Panc1 (cell line): ENCODE measurements around the gene ITPR2. TPM values are rescaled to one million over a fixed set of nuclear protein-coding genes. Genes with fewer than 3 reads are reported as not detected.

ENCODE experiments used
- ATAC-seq: fragments of 200-7000 bp; cut with Tn5 transposase; 2 replicates; pipeline ENCODE4 v1.9.1; 2020; ENCODE audit warnings: mild to moderate bottlenecking, moderate library complexity
- BruUV-seq: library from RNA; stranded (reverse); fragments of 400-500 nt; replicated peaks from 2 replicates; lab custom pipeline; 2021; lab: Mats Ljungman, UMichigan
- CTCF ChIA-PET: fragments of 300-600 bp; sonication (Branson Sonifier 250); formaldehyde crosslinking; loops from one replicate; lab custom pipeline; 2022; ENCODE audit warnings: antibody characterized with exemption; lab: Charles Lee
- POLR2A ChIA-PET: fragments of 300-600 bp; sonication (Branson Sonifier 250); formaldehyde crosslinking; loops from one replicate; lab custom pipeline; 2022; ENCODE audit warnings: antibody characterized with exemption; lab: Charles Lee
- DNase-seq: peaks from one replicate; pipeline ENCODE4 v3.0.0-alpha.2; 2010; ENCODE audit warnings: low read depth, low spot score
- H3K27ac ChIP-seq: 2 replicates; pipeline ENCODE4 v1.5.1; 2011; ENCODE audit warnings: mild to moderate bottlenecking, low read length, inconsistent platforms
- H3K27me3 ChIP-seq: fragments of 200-500 bp; sonication (Bioruptor generic); 2 replicates; pipeline ENCODE4 v1.6.0; 2014; ENCODE audit warnings: low read length, inconsistent platforms; ENCODE audit not compliant: control insufficient read depth, insufficient read depth
- H3K36me3 ChIP-seq: fragments of 200-500 bp; sonication (Bioruptor generic); 2 replicates; pipeline ENCODE4 v1.5.1; 2014; ENCODE audit warnings: inconsistent platforms, mild to moderate bottlenecking, low read length, moderate library complexity; ENCODE audit not compliant: control insufficient read depth, insufficient read depth
- H3K4me1 ChIP-seq: 2 replicates; pipeline ENCODE4 v1.5.1; 2011; ENCODE audit warnings: inconsistent platforms, mild to moderate bottlenecking, low read length, moderate library complexity; ENCODE audit not compliant: control insufficient read depth, insufficient read depth
- H3K4me3 ChIP-seq, 2 experiments: 2 replicates each; pipeline ENCODE4 v1.5.1; 2011 to 2012; ENCODE audit warnings: low read depth in 2 of 2, low read length in 2 of 2, mild to moderate bottlenecking in 2 of 2, inconsistent platforms in 1 of 2, moderate library complexity in 1 of 2
- H3K9me3 ChIP-seq: fragments of 200-500 bp; sonication (Bioruptor generic); 2 replicates; pipeline ENCODE4 v1.5.1; 2014; ENCODE audit warnings: low read depth, mild to moderate bottlenecking, inconsistent platforms, low read length, moderate library complexity; ENCODE audit not compliant: control insufficient read depth, insufficient read depth
- POLR2AphosphoS5 ChIP-seq: IDR thresholded peaks from 2 replicates; pipeline ENCODE4 v1.6.1; 2012; ENCODE audit warnings: mild to moderate bottlenecking, low read depth, low read length, moderate library complexity
- SIN3A ChIP-seq: IDR thresholded peaks from 2 replicates; pipeline ENCODE4 v1.6.1; 2012; ENCODE audit warnings: low read depth, mild to moderate bottlenecking, low read length, moderate library complexity, borderline replicate concordance; ENCODE audit not compliant: insufficient read depth
- TCF7L2 ChIP-seq: IDR thresholded peaks from 2 replicates; pipeline ENCODE4 v1.6.1; 2011; ENCODE audit warnings: mild to moderate bottlenecking, low read depth, low read length, inconsistent platforms
- in situ Hi-C: cut with HindIII; loops from 2 replicates; pipeline ENCODE4 v1.10.0; 2016; ENCODE audit warnings: low sequenced_read_pairs, low pct_unique_long_range_greater_than_20kb
- intact Hi-C: fragments of 100-400 bp; cut with micrococcal nuclease; formaldehyde crosslinking; loops from one replicate; pipeline ENCODE4 v1.10.0; 2022; ENCODE audit not compliant: unreplicated experiment
- total RNA-seq: library from RNA; stranded (reverse); gene quantifications from one replicate; pipeline ENCODE4 v1.2.1, GENCODE V29; 2021; ENCODE audit not compliant: unreplicated experiment
- TF ChIP-seq, protein P1 (sequence below), 2 experiments: IDR thresholded peaks; 2 replicates each; pipeline ENCODE4 v1.6.1; 2011 to 2012; ENCODE audit warnings: low read depth in 2 of 2, control low read depth in 1 of 2, low read length in 1 of 2, mild to moderate bottlenecking in 1 of 2, moderate library complexity in 1 of 2; ENCODE audit not compliant: insufficient read depth in 1 of 2
- TF ChIP-seq, protein P2 (sequence below): fragments of 450-650 bp; IDR thresholded peaks from 2 replicates; pipeline ENCODE4 v1.5.1; 2017; ENCODE audit warnings: mild to moderate bottlenecking

ITPR2 gene
- total RNA-seq, 1 experiment from 2014 or later = 41.8 TPM

GRCh38 chr12:26789731-26790644 is 43.0 kb downstream of the ITPR2 start:
- Histone ChIP-seq H3K27me3 (no peaks in the 10 kb centered on the region), H3K4me1 (peaks cover 19% of the 10 kb centered on the region; the same call in 1 of the 2 replicates), H3K4me3 (no peak overlapping the region), H3K9me3 (no peaks in the 10 kb centered on the region), H3K36me3 (no peaks in the 10 kb centered on the region), H3K27ac (no peak overlapping the region)
- no TSS peak for BruUV-seq
- in situ Hi-C loops = no loop called here
- no peak for TF ChIP-seq SIN3A
- no peak for TF ChIP-seq POLR2AphosphoS5
- TF ChIP-seq, protein P1, sequence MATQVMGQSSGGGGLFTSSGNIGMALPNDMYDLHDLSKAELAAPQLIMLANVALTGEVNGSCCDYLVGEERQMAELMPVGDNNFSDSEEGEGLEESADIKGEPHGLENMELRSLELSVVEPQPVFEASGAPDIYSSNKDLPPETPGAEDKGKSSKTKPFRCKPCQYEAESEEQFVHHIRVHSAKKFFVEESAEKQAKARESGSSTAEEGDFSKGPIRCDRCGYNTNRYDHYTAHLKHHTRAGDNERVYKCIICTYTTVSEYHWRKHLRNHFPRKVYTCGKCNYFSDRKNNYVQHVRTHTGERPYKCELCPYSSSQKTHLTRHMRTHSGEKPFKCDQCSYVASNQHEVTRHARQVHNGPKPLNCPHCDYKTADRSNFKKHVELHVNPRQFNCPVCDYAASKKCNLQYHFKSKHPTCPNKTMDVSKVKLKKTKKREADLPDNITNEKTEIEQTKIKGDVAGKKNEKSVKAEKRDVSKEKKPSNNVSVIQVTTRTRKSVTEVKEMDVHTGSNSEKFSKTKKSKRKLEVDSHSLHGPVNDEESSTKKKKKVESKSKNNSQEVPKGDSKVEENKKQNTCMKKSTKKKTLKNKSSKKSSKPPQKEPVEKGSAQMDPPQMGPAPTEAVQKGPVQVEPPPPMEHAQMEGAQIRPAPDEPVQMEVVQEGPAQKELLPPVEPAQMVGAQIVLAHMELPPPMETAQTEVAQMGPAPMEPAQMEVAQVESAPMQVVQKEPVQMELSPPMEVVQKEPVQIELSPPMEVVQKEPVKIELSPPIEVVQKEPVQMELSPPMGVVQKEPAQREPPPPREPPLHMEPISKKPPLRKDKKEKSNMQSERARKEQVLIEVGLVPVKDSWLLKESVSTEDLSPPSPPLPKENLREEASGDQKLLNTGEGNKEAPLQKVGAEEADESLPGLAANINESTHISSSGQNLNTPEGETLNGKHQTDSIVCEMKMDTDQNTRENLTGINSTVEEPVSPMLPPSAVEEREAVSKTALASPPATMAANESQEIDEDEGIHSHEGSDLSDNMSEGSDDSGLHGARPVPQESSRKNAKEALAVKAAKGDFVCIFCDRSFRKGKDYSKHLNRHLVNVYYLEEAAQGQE (IDR thresholded peaks at IDR 0.05; ENCODE audit: insufficient read depth in 1 of 2, low read depth in 2 of 2, low read length in 1 of 2) = no peak
- TF ChIP-seq, protein P2, sequence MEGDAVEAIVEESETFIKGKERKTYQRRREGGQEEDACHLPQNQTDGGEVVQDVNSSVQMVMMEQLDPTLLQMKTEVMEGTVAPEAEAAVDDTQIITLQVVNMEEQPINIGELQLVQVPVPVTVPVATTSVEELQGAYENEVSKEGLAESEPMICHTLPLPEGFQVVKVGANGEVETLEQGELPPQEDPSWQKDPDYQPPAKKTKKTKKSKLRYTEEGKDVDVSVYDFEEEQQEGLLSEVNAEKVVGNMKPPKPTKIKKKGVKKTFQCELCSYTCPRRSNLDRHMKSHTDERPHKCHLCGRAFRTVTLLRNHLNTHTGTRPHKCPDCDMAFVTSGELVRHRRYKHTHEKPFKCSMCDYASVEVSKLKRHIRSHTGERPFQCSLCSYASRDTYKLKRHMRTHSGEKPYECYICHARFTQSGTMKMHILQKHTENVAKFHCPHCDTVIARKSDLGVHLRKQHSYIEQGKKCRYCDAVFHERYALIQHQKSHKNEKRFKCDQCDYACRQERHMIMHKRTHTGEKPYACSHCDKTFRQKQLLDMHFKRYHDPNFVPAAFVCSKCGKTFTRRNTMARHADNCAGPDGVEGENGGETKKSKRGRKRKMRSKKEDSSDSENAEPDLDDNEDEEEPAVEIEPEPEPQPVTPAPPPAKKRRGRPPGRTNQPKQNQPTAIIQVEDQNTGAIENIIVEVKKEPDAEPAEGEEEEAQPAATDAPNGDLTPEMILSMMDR = no peak
- ChIA-PET CTCF (no interaction called here), POLR2A (no interaction called here)
- intact Hi-C loops = no loop called here
- ATAC-seq (peak; percentile 79), DNase-seq (no peak)

GRCh38 chr12:26786865-26787514 is 46.0 kb downstream of the ITPR2 start:
- Histone ChIP-seq H3K36me3 (no peaks in the 10 kb centered on the region), H3K4me1 (peaks cover 13% of the 10 kb centered on the region; the same call in 1 of the 2 replicates), H3K4me3 (no peak overlapping the region), H3K9me3 (no peaks in the 10 kb centered on the region), H3K27me3 (no peaks in the 10 kb centered on the region), H3K27ac (no peak overlapping the region)
- ATAC-seq (0 out of 2 replicates have a peak, but pooled peaks have one; percentile 65), DNase-seq (no peak)
- in situ Hi-C loops (no loop called here), intact Hi-C loops (no loop called here)
- ChIA-PET POLR2A (no interaction called here), CTCF (no interaction called here)
- no TSS peak for BruUV-seq
- no peak for TF ChIP-seq TCF7L2
- TF ChIP-seq, protein P1 (IDR thresholded peaks at IDR 0.05; ENCODE audit: insufficient read depth in 1 of 2, low read depth in 2 of 2, low read length in 1 of 2) = no peak
- TF ChIP-seq POLR2AphosphoS5 = no peak
- TF ChIP-seq, protein P2 = no peak
- no peak for TF ChIP-seq SIN3A
